ENCODE data around the gene AKAIN1.

The AKAIN1 gene

GRCh38 chr18:5162111-5162510 is 34.9 kb downstream of the AKAIN1 start:
- DNase-seq (ENCODE audit: extremely low read depth in 1 of 2, low read depth in 1 of 2) = no peak

GRCh38 chr18:5159080-5159479 is 38.0 kb downstream of the AKAIN1 start:
- no peak for DNase-seq (ENCODE audit: extremely low read depth in 1 of 2, low read depth in 1 of 2)

- no peak for DNase-seq (ENCODE audit: extremely low read depth in 1 of 2, low read depth in 1 of 2)
Measured at GRCh38 chr18:5158587-5158986, 38.5 kb downstream of the AKAIN1 start.

GRCh38 chr18:5158172-5158571 is 38.9 kb downstream of the AKAIN1 start:
- DNase-seq (ENCODE audit: extremely low read depth in 1 of 2, low read depth in 1 of 2) = no peak

GRCh38 chr18:5155907-5156287 is 41.2 kb downstream of the AKAIN1 start:
- DNase-seq (ENCODE audit: extremely low read depth in 1 of 2, low read depth in 1 of 2) = no peak

GRCh38 chr18:5155218-5155906 is 41.7 kb downstream of the AKAIN1 start:
- no peak for DNase-seq (ENCODE audit: extremely low read depth in 1 of 2, low read depth in 1 of 2)

GRCh38 chr18:5152343-5153020 is 44.6 kb downstream of the AKAIN1 start:
- no peak for DNase-seq (ENCODE audit: extremely low read depth in 1 of 2, low read depth in 1 of 2)

- DNase-seq (ENCODE audit: extremely low read depth in 1 of 2, low read depth in 1 of 2) = no peak
Measured at GRCh38 chr18:5150894-5151293, 46.2 kb downstream of the AKAIN1 start.

GRCh38 chr18:5146093-5146492 is 51.0 kb downstream of the AKAIN1 start:
- DNase-seq (ENCODE audit: extremely low read depth in 1 of 2, low read depth in 1 of 2) = no peak

GRCh38 chr18:5145168-5145825 is 51.8 kb downstream of the AKAIN1 start:
- no peak for DNase-seq (ENCODE audit: extremely low read depth in 1 of 2, low read depth in 1 of 2)

- DNase-seq (ENCODE audit: extremely low read depth in 1 of 2, low read depth in 1 of 2) = no peak
Measured at GRCh38 chr18:5144629-5145028, 52.4 kb downstream of the AKAIN1 start.

- DNase-seq (ENCODE audit: extremely low read depth in 1 of 2, low read depth in 1 of 2) = no peak
Measured at GRCh38 chr18:5142859-5143258, 54.2 kb downstream of the AKAIN1 start.

GRCh38 chr18:5142131-5142530 is 54.9 kb downstream of the AKAIN1 start:
- DNase-seq (ENCODE audit: extremely low read depth in 1 of 2, low read depth in 1 of 2) = no peak

GRCh38 chr18:5137261-5137660 is 59.8 kb downstream of the AKAIN1 start:
- no peak for DNase-seq (ENCODE audit: extremely low read depth in 1 of 2, low read depth in 1 of 2)

GRCh38 chr18:5132987-5133386 is 64.1 kb downstream of the AKAIN1 start:
- DNase-seq (ENCODE audit: extremely low read depth in 1 of 2, low read depth in 1 of 2) = no peak

GRCh38 chr18:5122272-5122671 is 74.8 kb downstream of the AKAIN1 start:
- no peak for DNase-seq (ENCODE audit: extremely low read depth in 1 of 2, low read depth in 1 of 2)

GRCh38 chr18:5110266-5110665 is 86.8 kb downstream of the AKAIN1 start:
- DNase-seq (ENCODE audit: extremely low read depth in 1 of 2, low read depth in 1 of 2) = no peak

GRCh38 chr18:5107988-5108387 is 89.1 kb downstream of the AKAIN1 start:
- DNase-seq (ENCODE audit: extremely low read depth in 1 of 2, low read depth in 1 of 2) = no peak

- DNase-seq (ENCODE audit: extremely low read depth in 1 of 2, low read depth in 1 of 2) = no peak
Measured at GRCh38 chr18:5106730-5107129, 90.3 kb downstream of the AKAIN1 start.

- DNase-seq (ENCODE audit: extremely low read depth in 1 of 2, low read depth in 1 of 2) = no peak
Measured at GRCh38 chr18:5104246-5104645, 92.8 kb downstream of the AKAIN1 start.

- no peak for DNase-seq (ENCODE audit: extremely low read depth in 1 of 2, low read depth in 1 of 2)
Measured at GRCh38 chr18:5103693-5104092, 93.4 kb downstream of the AKAIN1 start.

GRCh38 chr18:5103286-5103685 is 93.8 kb downstream of the AKAIN1 start:
- no peak for DNase-seq (ENCODE audit: extremely low read depth in 1 of 2, low read depth in 1 of 2)

Measured in stimulated activated CD8-positive, alpha-beta memory T cell treated with anti-CD3 and anti-CD28 coated beads, Interleukin-7, amount 100 ng/mL, for 48 hours (primary cell).